Endothelial cell of umbilical vein (primary cell): ENCODE measurements around the gene CENPP. TPM values are rescaled to one million over a fixed set of nuclear protein-coding genes. Genes with fewer than 3 reads are reported as not detected.

Experiments used
- BruUV-seq: library from RNA; stranded (reverse); fragments of 400-500 nt; replicated peaks from 2 replicates; lab custom pipeline; 2021; lab: Mats Ljungman, UMichigan
- CTCF ChIA-PET: fragments of 300-600, 350-600 bp; sonication (Branson Sonifier 250); formaldehyde crosslinking; loops from one replicate; lab custom pipeline; 2021; ENCODE audit warnings: antibody characterized with exemption, inconsistent platforms; lab: Charles Lee
- POLR2A ChIA-PET: fragments of 300-600, 350-600 bp; sonication (Branson Sonifier 250); formaldehyde crosslinking; loops from one replicate; lab custom pipeline; 2021; ENCODE audit warnings: antibody characterized with exemption, inconsistent platforms; lab: Charles Lee
- DNase-seq: peaks from one replicate; pipeline ENCODE4 v3.0.0-alpha.2; 2011; ENCODE audit warnings: low read depth, low spot score
- FAIRE-seq: peaks from 2 replicates; lab custom pipeline; 2011; peaks lifted over from hg19 to GRCh38; lab: Jason Lieb, UNC
- H2AFZ ChIP-seq: 2 replicates; pipeline ENCODE4 v1.6.0; 2012; ENCODE audit warnings: low read depth, low read length, control low read depth, inconsistent platforms
- H3K27ac ChIP-seq: 2 replicates; pipeline ENCODE4 v1.5.1; 2011; ENCODE audit warnings: low read depth, mild to moderate bottlenecking, control low read depth, low read length, moderate library complexity; ENCODE audit not compliant: insufficient read depth
- H3K27me3 ChIP-seq, 2 experiments: 2 replicates each; pipeline versions ENCODE4 v1.6.0 to v1.6.1; 2011; ENCODE audit warnings: low read length in 2 of 2, mixed read lengths in 1 of 2; ENCODE audit not compliant: control insufficient read depth in 2 of 2, insufficient read depth in 2 of 2
- H3K36me3 ChIP-seq, 2 experiments: 2 replicates in 1 of 2; 3 replicates in 1 of 2; pipeline ENCODE4 v1.5.1; 2011; ENCODE audit warnings: low read length in 2 of 2, mild to moderate bottlenecking in 1 of 2, moderate library complexity in 1 of 2; ENCODE audit not compliant: control insufficient read depth in 2 of 2, insufficient read depth in 2 of 2; ENCODE audit errors: extremely low read depth in 1 of 2
- H3K4me1 ChIP-seq: 3 replicates; pipeline ENCODE4 v1.5.1; 2011; ENCODE audit warnings: mild to moderate bottlenecking, low read length; ENCODE audit not compliant: control insufficient read depth, insufficient read depth; ENCODE audit errors: extremely low read depth
- H3K4me2 ChIP-seq: 2 replicates; pipeline ENCODE4 v1.6.1; 2011; ENCODE audit warnings: low read length, control low read depth, mixed read lengths; ENCODE audit not compliant: insufficient read depth
- H3K4me3 ChIP-seq, 3 experiments: fragments of 200-600 bp in 1 of 3; sonication (generic), shearing (Covaris generic) in 1 of 3; replicated peaks in 1 of 3; 2 replicates each; pipeline ENCODE4 v1.5.1; 2011 to 2016; ENCODE audit warnings: control low read depth in 3 of 3, low read length in 3 of 3, mild to moderate bottlenecking in 2 of 3, inconsistent platforms in 1 of 3, low read depth in 1 of 3, moderate library complexity in 1 of 3; ENCODE audit not compliant: insufficient read depth in 1 of 3
- H3K79me2 ChIP-seq: 2 replicates; pipeline ENCODE4 v1.6.0; 2012; ENCODE audit warnings: low read length, inconsistent platforms; ENCODE audit not compliant: control insufficient read depth, insufficient read depth
- H3K9ac ChIP-seq: replicated peaks from 2 replicates; pipeline ENCODE3; 2011; ENCODE audit warnings: low read length, control low read depth; ENCODE audit not compliant: insufficient read depth; ENCODE audit errors: extremely low read depth
- H3K9me1 ChIP-seq: replicated peaks from 3 replicates; pipeline ENCODE4 v1.6.0; 2011; ENCODE audit warnings: mild to moderate bottlenecking, low read length; ENCODE audit not compliant: control insufficient read depth, insufficient read depth; ENCODE audit errors: extremely low read depth
- H3K9me3 ChIP-seq: replicated peaks from 2 replicates; pipeline ENCODE4 v1.5.1; 2012; ENCODE audit warnings: low read length, inconsistent platforms; ENCODE audit not compliant: control insufficient read depth, insufficient read depth
- H4K20me1 ChIP-seq: replicated peaks from 2 replicates; pipeline ENCODE3; 2011; ENCODE audit warnings: mild to moderate bottlenecking, low read length; ENCODE audit not compliant: control insufficient read depth, insufficient read depth; ENCODE audit errors: extremely low read depth
- CTCF ChIP-seq, 2 donors: IDR thresholded peaks; 1 replicate in 1 of 2; 2 replicates in 1 of 2; pipeline ENCODE4 v1.5.1; 2011; ENCODE audit warnings: low read length in 2 of 2, mild to moderate bottlenecking in 2 of 2, moderate library complexity in 2 of 2, control low read depth in 1 of 2, inconsistent platforms in 1 of 2, low read depth in 1 of 2; ENCODE audit not compliant: insufficient read depth in 1 of 2; ENCODE audit errors: extremely low read depth in 1 of 2
- EZH2 ChIP-seq: IDR thresholded peaks from 2 replicates; pipeline ENCODE4 v1.6.1; 2012; ENCODE audit warnings: borderline replicate concordance, low read depth, mild to moderate bottlenecking, moderate library complexity, low read length, inconsistent platforms; ENCODE audit not compliant: severe bottlenecking
- FOS ChIP-seq: IDR thresholded peaks from 2 replicates; pipeline ENCODE4 v1.6.1; 2011; ENCODE audit warnings: mild to moderate bottlenecking, low read length, moderate library complexity, borderline replicate concordance; ENCODE audit not compliant: insufficient read depth
- GATA2 ChIP-seq: IDR thresholded peaks from 2 replicates; pipeline ENCODE4 v1.7.0; 2011; ENCODE audit warnings: low read depth, mild to moderate bottlenecking, moderate library complexity, mixed read lengths, low read length; ENCODE audit not compliant: insufficient read length, insufficient read depth
- JUN ChIP-seq: IDR thresholded peaks from 2 replicates; pipeline ENCODE4 v1.6.1; 2011; ENCODE audit warnings: borderline replicate concordance, low read depth; ENCODE audit not compliant: insufficient read length, insufficient read depth
- MAX ChIP-seq: IDR thresholded peaks from 2 replicates; pipeline ENCODE4 v1.6.1; 2011; ENCODE audit not compliant: insufficient read depth, insufficient read length
- MYC ChIP-seq: IDR thresholded peaks from one replicate; pipeline ENCODE4 v1.6.1; 2011; ENCODE audit warnings: mild to moderate bottlenecking, low read depth, low read length
- POLR2A ChIP-seq: IDR thresholded peaks from 2 replicates; pipeline ENCODE4 v1.6.1; 2012; ENCODE audit warnings: low read depth, mild to moderate bottlenecking, control low read depth, low read length
- POLR2AphosphoS5 ChIP-seq: IDR thresholded peaks from 2 replicates; pipeline ENCODE4 v1.6.1; 2012; ENCODE audit warnings: low read depth, mild to moderate bottlenecking, control low read depth, low read length, moderate library complexity; ENCODE audit not compliant: insufficient read depth
- dilution Hi-C: fragments of 300-500 bp; cut with MboI; formaldehyde crosslinking; loops from one replicate; pipeline ENCODE4 v1.15.0; 2019; ENCODE audit warnings: low sequenced_read_pairs; ENCODE audit not compliant: extremely low pct_ligation_motif_present
- intact Hi-C: fragments of 100-400 bp; cut with micrococcal nuclease; formaldehyde crosslinking; loops from one replicate; pipeline ENCODE4 v1.10.0; 2022
- polyA plus RNA-seq, 4 experiments: library from polyadenylated mRNA; depleted of rRNA in 3 of 4; stranded (reverse) in 3 of 4; unstranded in 1 of 4; fragments of >200 nt; gene quantifications; 2 replicates each; pipeline versions ENCODE4 v1.2.1 to v1.2.3, GENCODE V29; 2011 to 2012; ENCODE audit warnings: missing spikeins in 1 of 4
- total RNA-seq: library from RNA; stranded (reverse); gene quantifications from 2 replicates; pipeline ENCODE4 v1.2.3, GENCODE V29; 2021

Gene CENPP
- total and polyA plus RNA-seq, 2 donors (not counting 3 experiments of a cell fraction or from before 2014, with no cell fraction given), result 1.2 to 12.0 TPM

- H3K9ac ChIP-seq, result peak overlapping the region; percentile 92
- POLR2A ChIA-PET, result no interaction called here
These were observed 33.2 kb upstream of the CENPP start for GRCh38 chr9:92292338-92293074.

More at GRCh38 chr9:92292338-92293074, 33.2 kb upstream of the CENPP start:
- H2AFZ ChIP-seq, result no peak overlapping the region
- TF ChIP-seq MYC (no peak), MAX (no peak), FOS (no peak), GATA2 (no peak), EZH2 (no peak), POLR2A (no peak), POLR2AphosphoS5 (no peak), JUN (no peak), CTCF (IDR thresholded peaks at IDR 0.05; ENCODE audit: extremely low read depth in 1 of 2, insufficient read depth in 1 of 2, low read depth in 1 of 2, low read length in 2 of 2) (no peak)
- dilution Hi-C loops (no loop called here), intact Hi-C loops (loop anchor here (1.0 to 10.0 kb wide), 5 partner anchors 33 to 412 kb away; partner anchors contain the start of genes CENPP and NOL8)
- H3K4me2 ChIP-seq, result peak overlapping the region; percentile 97
- no TSS peak for BruUV-seq
- H3K9me1 ChIP-seq, result no peaks in the 10 kb centered on the region
- H3K4me3 ChIP-seq, result peak overlapping the region; percentile 76 to 98 (median 78)
- CTCF ChIA-PET, result interaction anchor here (1.0 kb wide), 2 partner anchors 152 to 155 kb away, joined by 3 to 4 read pairs; no protein-coding TSS in a partner anchor
- peak overlapping the region; percentile 64 for H3K27ac ChIP-seq
- H3K9me3 ChIP-seq, result no peaks in the 10 kb centered on the region
- peaks cover 0 to 9% of the 10 kb centered on the region in 2 experiments for H3K36me3 ChIP-seq
- H3K79me2 ChIP-seq, result peaks cover 56% of the 10 kb centered on the region
- FAIRE-seq (no peak), DNase-seq (no peak)
- peaks cover 23% of the 10 kb centered on the region for H3K4me1 ChIP-seq
- H3K27me3 ChIP-seq, result no peaks in the 10 kb centered on the region
- H4K20me1 ChIP-seq, result no peaks in the 10 kb centered on the region
